C4-2B (cell line): ENCODE results near the gene CGREF1.

Source experiments
- H3K27ac ChIP-seq: fragments of 450-650 bp; 2 replicates; pipeline ENCODE4 v1.5.1; 2017
- CTCF ChIP-seq: fragments of 450-650 bp; conservative IDR thresholded peaks from 2 replicates; pipeline ENCODE4 v1.5.1; 2017; ENCODE audit warnings: mild to moderate bottlenecking
- ZFX ChIP-seq: fragments of 450-650 bp; IDR thresholded peaks from 2 replicates; pipeline ENCODE4 v1.6.1; 2017

The CGREF1 gene

GRCh38 chr2:27087823-27088410 is 31.0 kb downstream of the CGREF1 start:
- TF ChIP-seq ZFX, result no peak
- no peak for TF ChIP-seq CTCF
- H3K27ac ChIP-seq, result no peak overlapping the region

GRCh38 chr2:27086724-27087593 is 32.0 kb downstream of the CGREF1 start, which contains the start of gene KHK:
Gene KHK (plus strand): TSS chr2:27086772. CDS start chr2:27087260, 488 bp downstream.
- peak within 1 kb of the TSS; percentile 57 for H3K27ac ChIP-seq
- TF ChIP-seq ZFX, result no peak
- peak; percentile 75 for TF ChIP-seq CTCF

GRCh38 chr2:27086090-27086723 is 32.7 kb downstream of the CGREF1 start:
- peak overlapping the region; percentile 57 for H3K27ac ChIP-seq
- TF ChIP-seq ZFX, result peak; percentile 47; the same call in 1 of the 2 replicates
- TF ChIP-seq CTCF, result peak; percentile 93

- no peak for TF ChIP-seq ZFX
- no peak for TF ChIP-seq CTCF
- peak overlapping the region; percentile 57 for H3K27ac ChIP-seq
Observed at GRCh38 chr2:27085673-27086089, 33.2 kb downstream of the CGREF1 start.

GRCh38 chr2:27085062-27085672 is 33.8 kb downstream of the CGREF1 start:
- H3K27ac ChIP-seq, result peak overlapping the region; percentile 57; the same call in 1 of the 2 replicates

DNA sequence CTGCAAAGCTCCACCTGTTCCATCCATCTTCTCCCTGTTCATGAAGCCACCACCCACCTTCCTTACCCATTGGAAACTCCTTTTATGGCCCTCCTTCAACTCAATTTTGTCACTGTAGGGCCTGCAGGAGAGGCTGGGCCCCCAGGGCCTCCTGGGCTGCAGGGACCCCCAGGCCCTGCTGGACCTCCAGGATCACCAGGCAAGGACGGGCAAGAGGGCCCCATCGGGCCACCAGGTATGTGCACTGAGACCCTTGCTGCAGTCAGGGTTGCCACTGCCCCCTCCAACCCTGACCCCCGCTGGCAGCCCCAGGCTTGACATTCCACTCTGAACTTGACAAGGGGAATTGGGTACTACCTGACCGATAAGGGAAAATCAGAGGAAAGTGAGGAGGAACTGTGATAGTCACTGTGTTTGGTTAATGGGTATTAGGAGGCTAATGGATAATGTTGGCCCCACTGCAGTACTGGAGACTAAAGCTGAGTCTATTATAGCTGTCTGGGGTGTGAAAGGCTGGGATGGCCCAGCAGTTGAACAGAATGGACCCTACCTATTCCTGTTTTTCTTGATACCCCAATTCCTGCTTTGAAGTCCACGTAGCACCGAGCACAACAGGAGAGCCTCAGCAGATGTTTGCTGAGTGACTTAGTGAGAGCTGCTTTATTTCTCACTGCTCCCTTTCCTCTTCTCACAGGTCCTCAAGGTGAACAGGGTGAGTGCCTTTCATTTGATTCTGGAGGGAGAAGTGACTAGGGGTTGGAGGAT is 34.4 kb downstream of the CGREF1 start:
- TF ChIP-seq CTCF, result no peak
- H3K27ac ChIP-seq, result no peak overlapping the region

More at GRCh38 chr2:27085062-27085672, 33.8 kb downstream of the CGREF1 start:
- TF ChIP-seq ZFX (no peak), CTCF (no peak; the same call in 1 of the 2 replicates)
